HCT116 (cell line): ENCODE measurements around the gene TRIOBP. TPM values are rescaled to one million over a fixed set of nuclear protein-coding genes. Genes with fewer than 3 reads are reported as not detected.

Experiments
- ATAC-seq: fragments of 200-7000 bp; cut with Tn5 transposase; 2 replicates; pipeline ENCODE4 v1.9.1; 2020; ENCODE audit warnings: mild to moderate bottlenecking, moderate library complexity
- BruUV-seq: library from RNA; stranded (reverse); fragments of 400-500 nt; replicated peaks from 2 replicates; lab custom pipeline; 2021; lab: Mats Ljungman, UMichigan
- CTCF ChIA-PET: fragments of 300-600 bp; sonication (Branson Sonifier 250); formaldehyde crosslinking; loops from one replicate; lab custom pipeline; 2021; ENCODE audit warnings: antibody characterized with exemption; lab: Charles Lee
- POLR2A ChIA-PET: fragments of 300-600, 350-600 bp; sonication (Branson Sonifier 250); formaldehyde crosslinking; loops from one replicate; lab custom pipeline; 2021; ENCODE audit warnings: antibody characterized with exemption; lab: Charles Lee
- RAD21 ChIA-PET, 2 experiments: fragments of 300-600 bp; sonication (Branson Sonifier 250); formaldehyde crosslinking; loops; one replicate each; lab custom pipeline; 2023; ENCODE audit warnings: low total read pairs in 2 of 2; ENCODE audit not compliant: uncharacterized antibody in 2 of 2, unreplicated experiment in 2 of 2, low non-redundant PET in 1 of 2; lab: Charles Lee
- DNase-seq: peaks from one replicate; pipeline ENCODE4 v3.0.0-alpha.2; 2010; ENCODE audit warnings: low read depth, low spot score
- H2AFZ ChIP-seq: fragments of 200-600 bp; shearing (Covaris generic), sonication (generic); 2 replicates; pipeline ENCODE4 v1.6.1; 2017; ENCODE audit warnings: low read depth, mixed run types, mixed read lengths, antibody characterized with exemption, low read length; ENCODE audit not compliant: poor library complexity, severe bottlenecking
- H3K27ac ChIP-seq: 2 replicates; pipeline ENCODE4 v1.5.1; 2012; ENCODE audit warnings: low read depth, low read length
- H3K27me3 ChIP-seq: fragments of 200-600 bp; sonication (generic); 2 replicates; pipeline ENCODE4 v1.6.1; 2016; ENCODE audit warnings: mixed run types, low read length, mixed read lengths; ENCODE audit not compliant: insufficient read depth
- H3K36me3 ChIP-seq, 2 experiments: fragments of 200-500 bp in 1 of 2; fragments of 200-600 bp in 1 of 2; sonication (Bioruptor generic) in 1 of 2; sonication (generic) in 1 of 2; 2 replicates each; pipeline versions ENCODE4 v1.5.1 to v1.6.1; 2014 to 2016; ENCODE audit warnings: low read length in 2 of 2, inconsistent platforms in 1 of 2, mixed read lengths in 1 of 2, mixed run types in 1 of 2; ENCODE audit not compliant: insufficient read depth in 2 of 2, control insufficient read depth in 1 of 2
- H3K4me1 ChIP-seq, 2 experiments: fragments of 200-600 bp in 1 of 2; sonication (generic) in 1 of 2; 2 replicates each; pipeline versions ENCODE4 v1.5.1 to v1.6.1; 2012 to 2017; ENCODE audit warnings: low read length in 2 of 2, inconsistent platforms in 1 of 2, mild to moderate bottlenecking in 1 of 2, mixed read lengths in 1 of 2, mixed run types in 1 of 2, moderate library complexity in 1 of 2; ENCODE audit not compliant: insufficient read depth in 2 of 2, control insufficient read depth in 1 of 2
- H3K4me2 ChIP-seq: fragments of 200-600 bp; sonication (generic); 2 replicates; pipeline ENCODE4 v1.6.1; 2017; ENCODE audit warnings: mixed run types, low read length, mixed read lengths
- H3K4me3 ChIP-seq, 2 experiments: fragments of 200-600 bp in 1 of 2; sonication (generic) in 1 of 2; replicated peaks in 1 of 2; 2 replicates each; pipeline ENCODE4 v1.5.1; 2011 to 2016; ENCODE audit warnings: low read length in 2 of 2, control low read depth in 1 of 2, low read depth in 1 of 2, mild to moderate bottlenecking in 1 of 2, mixed read lengths in 1 of 2, mixed run types in 1 of 2
- H3K79me2 ChIP-seq: fragments of 200-600 bp; sonication (generic); 2 replicates; pipeline ENCODE4 v1.6.1; 2017; ENCODE audit warnings: mild to moderate bottlenecking, mixed run types, low read length, moderate library complexity, mixed read lengths; ENCODE audit not compliant: insufficient read depth
- H3K9ac ChIP-seq: fragments of 200-600 bp; sonication (generic); 2 replicates; pipeline ENCODE4 v1.6.1; 2016; ENCODE audit warnings: low read length, mixed read lengths
- H3K9me2 ChIP-seq: fragments of 200-600 bp; sonication (generic), shearing (Covaris generic); 2 replicates; pipeline ENCODE4 v1.6.1; 2017; ENCODE audit warnings: mixed run types, mild to moderate bottlenecking, moderate library complexity; ENCODE audit not compliant: insufficient read depth
- H3K9me3 ChIP-seq, 2 experiments: fragments of 200-500 bp in 1 of 2; fragments of 200-600 bp in 1 of 2; sonication (Bioruptor generic) in 1 of 2; sonication (generic) in 1 of 2; 2 replicates each; pipeline ENCODE4 v1.6.1; 2014 to 2017; ENCODE audit warnings: low read length in 2 of 2, mixed read lengths in 2 of 2, inconsistent platforms in 1 of 2, low read depth in 1 of 2, mild to moderate bottlenecking in 1 of 2, mixed run types in 1 of 2, moderate library complexity in 1 of 2; ENCODE audit not compliant: control insufficient read depth in 1 of 2, insufficient read depth in 1 of 2
- H4K20me1 ChIP-seq: fragments of 200-600 bp; sonication (generic), shearing (Covaris generic); 2 replicates; pipeline ENCODE4 v1.6.1; 2017; ENCODE audit warnings: mixed run types, mild to moderate bottlenecking, moderate library complexity; ENCODE audit not compliant: insufficient read depth
- CBX3 ChIP-seq: IDR thresholded peaks from 2 replicates; pipeline ENCODE4 v1.6.1; 2012; ENCODE audit warnings: low read depth
- CEBPB ChIP-seq: IDR thresholded peaks from 2 replicates; pipeline ENCODE4 v1.6.1; 2012; ENCODE audit warnings: low read depth
- FOSL1 ChIP-seq: IDR thresholded peaks from 2 replicates; pipeline ENCODE4 v1.6.1; 2012; ENCODE audit warnings: low read depth
- JUND ChIP-seq: IDR thresholded peaks from 2 replicates; pipeline ENCODE4 v1.6.1; 2012
- POLR2A ChIP-seq: IDR thresholded peaks from 2 replicates; pipeline ENCODE4 v1.7.0; 2011; ENCODE audit warnings: borderline replicate concordance; ENCODE audit not compliant: insufficient read depth, insufficient read length; ENCODE audit errors: extremely low read depth
- POLR2AphosphoS5 ChIP-seq: IDR thresholded peaks from 2 replicates; pipeline ENCODE4 v1.6.1; 2011; ENCODE audit warnings: mild to moderate bottlenecking, low read depth, low read length, moderate library complexity
- RAD21 ChIP-seq: IDR thresholded peaks from 2 replicates; pipeline ENCODE4 v1.6.1; 2012; ENCODE audit warnings: low read depth, mild to moderate bottlenecking
- SIN3A ChIP-seq: IDR thresholded peaks from 2 replicates; pipeline ENCODE4 v1.6.1; 2012; ENCODE audit warnings: low read depth
- SP1 ChIP-seq: IDR thresholded peaks from 2 replicates; pipeline ENCODE4 v1.6.1; 2012; ENCODE audit warnings: low read depth
- SRF ChIP-seq: IDR thresholded peaks from 2 replicates; pipeline ENCODE4 v1.6.1; 2012; ENCODE audit warnings: low read depth
- TCF7L2 ChIP-seq: IDR thresholded peaks from 2 replicates; pipeline ENCODE4 v1.7.0; 2011; ENCODE audit warnings: borderline replicate concordance, inconsistent platforms; ENCODE audit not compliant: insufficient read depth, insufficient read length; ENCODE audit errors: extremely low read depth
- YY1 ChIP-seq: IDR thresholded peaks from 2 replicates; pipeline ENCODE4 v1.6.1; 2011; ENCODE audit warnings: low read length, low read depth, moderate library complexity, mild to moderate bottlenecking; ENCODE audit not compliant: insufficient replicate concordance; ENCODE audit errors: extremely low read depth
- ZNF274 ChIP-seq: fragments of 200-500 bp; sonication (Bioruptor generic); IDR thresholded peaks from 2 replicates; pipeline ENCODE4 v1.6.1; 2014; ENCODE audit warnings: mild to moderate bottlenecking, low read depth, low read length, inconsistent platforms
- intact Hi-C: fragments of 100-400 bp; cut with micrococcal nuclease; formaldehyde crosslinking; loops from 2 replicates; pipeline ENCODE4 v1.10.0; 2022
- total RNA-seq: library from RNA; stranded (reverse); gene quantifications from one replicate; pipeline ENCODE4 v1.2.1, GENCODE V29; 2021; ENCODE audit not compliant: unreplicated experiment
- TF ChIP-seq, protein P1 (sequence below): IDR thresholded peaks from 2 replicates; pipeline ENCODE4 v1.6.1; 2012
- TF ChIP-seq, protein P2 (sequence below): IDR thresholded peaks from 2 replicates; pipeline ENCODE4 v1.6.1; 2012
- TF ChIP-seq, protein P3 (sequence below): IDR thresholded peaks from 2 replicates; pipeline ENCODE4 v1.6.1; 2012; ENCODE audit warnings: low read depth
- TF ChIP-seq, protein P4 (sequence below), 3 experiments: fragments of 200-600 bp in 1 of 3; sonication (generic) in 1 of 3; IDR thresholded peaks in 2 of 3; conservative IDR thresholded peaks in 1 of 3; 2 replicates each; pipeline ENCODE4 v1.5.1; 2012 to 2017; ENCODE audit warnings: low read depth in 2 of 3, low read length in 2 of 3, antibody characterized with exemption in 1 of 3, borderline replicate concordance in 1 of 3, control low read depth in 1 of 3, mild to moderate bottlenecking in 1 of 3, mixed read lengths in 1 of 3, mixed run types in 1 of 3, moderate library complexity in 1 of 3; ENCODE audit not compliant: insufficient read depth in 1 of 3

Gene TRIOBP
- total RNA-seq, 1 experiment from 2014 or later = 244 TPM

DNA sequence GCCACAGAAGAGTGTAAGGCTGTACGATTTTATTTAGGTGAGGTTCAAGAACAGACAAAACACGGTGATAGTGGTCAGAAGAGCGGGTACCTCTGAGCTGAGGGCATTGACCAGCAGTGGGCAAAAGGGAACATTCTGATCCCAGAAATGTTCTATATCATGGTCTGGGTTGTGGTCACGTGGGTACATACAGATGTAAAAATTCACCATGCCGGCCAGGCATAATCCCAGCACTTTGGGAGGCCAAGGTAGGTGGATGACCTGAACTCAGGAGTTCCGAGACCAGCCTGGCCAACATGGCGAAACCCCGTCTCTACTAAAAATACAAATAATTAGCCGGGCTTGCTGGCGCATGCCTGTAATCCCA, 79.8 kb downstream of the TRIOBP start:
- ATAC-seq = peak; percentile 10

More for the DNA sequence above, 79.8 kb downstream of the TRIOBP start:
- CTCF ChIA-PET = interaction anchor here (0.9 to 1.6 kb wide), 2 partner anchors 12 to 41 kb away, joined by 3 read pairs; no protein-coding TSS in a partner anchor
- Histone ChIP-seq H3K4me1 (peaks cover 36 to 79% of the 10 kb centered on the region in 2 experiments), H3K9me3 (no peaks in the 10 kb centered on the region), H3K9me2 (no peaks in the 10 kb centered on the region), H3K79me2 (no peaks in the 10 kb centered on the region), H4K20me1 (no peaks in the 10 kb centered on the region), H3K36me3 (peaks cover 6 to 24% of the 10 kb centered on the region in 2 experiments; a peak in 3 of 4 replicates), H2AFZ (no peak overlapping the region), H3K4me2 (peak overlapping the region; percentile 49), H3K4me3 (no peak overlapping the region), H3K27me3 (no peaks in the 10 kb centered on the region), H3K9ac (peak overlapping the region; percentile 53), H3K27ac (peak overlapping the region; percentile 30)
- DNase-seq = no peak
- TF ChIP-seq YY1 = no peak
- no peak for TF ChIP-seq CBX3
- TF ChIP-seq, protein P1, sequence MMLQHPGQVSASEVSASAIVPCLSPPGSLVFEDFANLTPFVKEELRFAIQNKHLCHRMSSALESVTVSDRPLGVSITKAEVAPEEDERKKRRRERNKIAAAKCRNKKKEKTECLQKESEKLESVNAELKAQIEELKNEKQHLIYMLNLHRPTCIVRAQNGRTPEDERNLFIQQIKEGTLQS = no peak
- no peak for TF ChIP-seq POLR2A
- no peak for TF ChIP-seq TCF7L2
- TF ChIP-seq, protein P2, sequence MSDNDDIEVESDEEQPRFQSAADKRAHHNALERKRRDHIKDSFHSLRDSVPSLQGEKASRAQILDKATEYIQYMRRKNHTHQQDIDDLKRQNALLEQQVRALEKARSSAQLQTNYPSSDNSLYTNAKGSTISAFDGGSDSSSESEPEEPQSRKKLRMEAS = no peak
- no peak for TF ChIP-seq CEBPB
- TF ChIP-seq, protein P3, sequence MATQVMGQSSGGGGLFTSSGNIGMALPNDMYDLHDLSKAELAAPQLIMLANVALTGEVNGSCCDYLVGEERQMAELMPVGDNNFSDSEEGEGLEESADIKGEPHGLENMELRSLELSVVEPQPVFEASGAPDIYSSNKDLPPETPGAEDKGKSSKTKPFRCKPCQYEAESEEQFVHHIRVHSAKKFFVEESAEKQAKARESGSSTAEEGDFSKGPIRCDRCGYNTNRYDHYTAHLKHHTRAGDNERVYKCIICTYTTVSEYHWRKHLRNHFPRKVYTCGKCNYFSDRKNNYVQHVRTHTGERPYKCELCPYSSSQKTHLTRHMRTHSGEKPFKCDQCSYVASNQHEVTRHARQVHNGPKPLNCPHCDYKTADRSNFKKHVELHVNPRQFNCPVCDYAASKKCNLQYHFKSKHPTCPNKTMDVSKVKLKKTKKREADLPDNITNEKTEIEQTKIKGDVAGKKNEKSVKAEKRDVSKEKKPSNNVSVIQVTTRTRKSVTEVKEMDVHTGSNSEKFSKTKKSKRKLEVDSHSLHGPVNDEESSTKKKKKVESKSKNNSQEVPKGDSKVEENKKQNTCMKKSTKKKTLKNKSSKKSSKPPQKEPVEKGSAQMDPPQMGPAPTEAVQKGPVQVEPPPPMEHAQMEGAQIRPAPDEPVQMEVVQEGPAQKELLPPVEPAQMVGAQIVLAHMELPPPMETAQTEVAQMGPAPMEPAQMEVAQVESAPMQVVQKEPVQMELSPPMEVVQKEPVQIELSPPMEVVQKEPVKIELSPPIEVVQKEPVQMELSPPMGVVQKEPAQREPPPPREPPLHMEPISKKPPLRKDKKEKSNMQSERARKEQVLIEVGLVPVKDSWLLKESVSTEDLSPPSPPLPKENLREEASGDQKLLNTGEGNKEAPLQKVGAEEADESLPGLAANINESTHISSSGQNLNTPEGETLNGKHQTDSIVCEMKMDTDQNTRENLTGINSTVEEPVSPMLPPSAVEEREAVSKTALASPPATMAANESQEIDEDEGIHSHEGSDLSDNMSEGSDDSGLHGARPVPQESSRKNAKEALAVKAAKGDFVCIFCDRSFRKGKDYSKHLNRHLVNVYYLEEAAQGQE = no peak
- TF ChIP-seq RAD21 = no peak
- TF ChIP-seq SIN3A = no peak
- TF ChIP-seq POLR2AphosphoS5 = no peak; the same call in none of the 2 replicates
- TF ChIP-seq JUND = no peak
- TF ChIP-seq FOSL1 = no peak
- TF ChIP-seq SP1 = no peak
- TF ChIP-seq ZNF274 = no peak
- TF ChIP-seq, protein P4, sequence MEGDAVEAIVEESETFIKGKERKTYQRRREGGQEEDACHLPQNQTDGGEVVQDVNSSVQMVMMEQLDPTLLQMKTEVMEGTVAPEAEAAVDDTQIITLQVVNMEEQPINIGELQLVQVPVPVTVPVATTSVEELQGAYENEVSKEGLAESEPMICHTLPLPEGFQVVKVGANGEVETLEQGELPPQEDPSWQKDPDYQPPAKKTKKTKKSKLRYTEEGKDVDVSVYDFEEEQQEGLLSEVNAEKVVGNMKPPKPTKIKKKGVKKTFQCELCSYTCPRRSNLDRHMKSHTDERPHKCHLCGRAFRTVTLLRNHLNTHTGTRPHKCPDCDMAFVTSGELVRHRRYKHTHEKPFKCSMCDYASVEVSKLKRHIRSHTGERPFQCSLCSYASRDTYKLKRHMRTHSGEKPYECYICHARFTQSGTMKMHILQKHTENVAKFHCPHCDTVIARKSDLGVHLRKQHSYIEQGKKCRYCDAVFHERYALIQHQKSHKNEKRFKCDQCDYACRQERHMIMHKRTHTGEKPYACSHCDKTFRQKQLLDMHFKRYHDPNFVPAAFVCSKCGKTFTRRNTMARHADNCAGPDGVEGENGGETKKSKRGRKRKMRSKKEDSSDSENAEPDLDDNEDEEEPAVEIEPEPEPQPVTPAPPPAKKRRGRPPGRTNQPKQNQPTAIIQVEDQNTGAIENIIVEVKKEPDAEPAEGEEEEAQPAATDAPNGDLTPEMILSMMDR (IDR thresholded peaks at IDR 0.05 in 2 of 3, conservative IDR thresholded peaks at IDR 0.05 in 1 of 3; ENCODE audit: borderline replicate concordance in 1 of 3, insufficient read depth in 1 of 3, low read depth in 2 of 3, low read length in 2 of 3) = no peak
- TF ChIP-seq SRF = no peak
- RAD21 ChIA-PET = no interaction called here
- POLR2A ChIA-PET = interaction anchor here (0.6 to 1.5 kb wide), 3 partner anchors 12 to 168 kb away, joined by 3 to 4 read pairs (median 3); partner anchors contain the start of gene GGA1
- BruUV-seq = no TSS peak
- intact Hi-C loops = loop anchor here (2.0 kb wide), 1 partner anchor 24 kb away; no protein-coding TSS in a partner anchor
